SU-DHL-6 (cell line): Measurements from ENCODE around the gene CLCN1.

Experiments
- H2AFZ ChIP-seq: fragments of 200-600 bp; sonication (generic); 2 replicates; pipeline ENCODE4 v1.6.1; 2014; ENCODE audit warnings: low read depth, mild to moderate bottlenecking, moderate library complexity, mixed read lengths, antibody characterized with exemption, low read length; ENCODE audit not compliant: severe bottlenecking
- H3F3A ChIP-seq: fragments of 200-600 bp; shearing (Covaris generic); 2 replicates; pipeline ENCODE4 v1.6.0; 2016; ENCODE audit warnings: antibody characterized with exemption, mild to moderate bottlenecking; ENCODE audit not compliant: insufficient read depth
- H3K27ac ChIP-seq: fragments of 200-600 bp; sonication (generic); 2 replicates; pipeline ENCODE4 v1.5.1; 2016; ENCODE audit warnings: low read depth, mild to moderate bottlenecking, low read length, moderate library complexity, mixed read lengths
- H3K27me3 ChIP-seq: fragments of 200-600 bp; sonication (generic), shearing (Covaris generic); 2 replicates; pipeline ENCODE4 v1.6.0; 2014; ENCODE audit warnings: mild to moderate bottlenecking, low read length
- H3K36me3 ChIP-seq: fragments of 200-600 bp; sonication (generic); 2 replicates; pipeline ENCODE4 v1.6.1; 2014; ENCODE audit warnings: mild to moderate bottlenecking, low read length, mixed read lengths
- H3K4me2 ChIP-seq: fragments of 300-600, 200-600 bp; shearing (Covaris generic), sonication (generic); 2 replicates; pipeline ENCODE4 v1.6.0; 2014; ENCODE audit warnings: low read length, low read depth, mild to moderate bottlenecking; ENCODE audit not compliant: poor library complexity, severe bottlenecking
- H3K4me3 ChIP-seq: fragments of 200-600 bp; sonication (generic); 2 replicates; pipeline ENCODE4 v1.5.1; 2014; ENCODE audit warnings: antibody characterized with exemption, low read length, mild to moderate bottlenecking, mixed read lengths; ENCODE audit not compliant: insufficient read depth, poor library complexity, severe bottlenecking
- H3K79me2 ChIP-seq: fragments of 200-600 bp; sonication (generic); 2 replicates; pipeline ENCODE4 v1.6.1; 2014; ENCODE audit warnings: mild to moderate bottlenecking, low read length, moderate library complexity; ENCODE audit not compliant: insufficient read depth
- H3K9ac ChIP-seq: fragments of 200-600 bp; sonication (generic); 2 replicates; pipeline ENCODE4 v1.7.0; 2014; ENCODE audit warnings: mild to moderate bottlenecking, low read length
- H3K9me2 ChIP-seq: fragments of 200-600 bp; sonication (generic); replicated peaks from 2 replicates; pipeline ENCODE4 v1.6.1; 2014; ENCODE audit warnings: low read length; ENCODE audit not compliant: insufficient read depth
- H3K9me3 ChIP-seq: fragments of 200-600 bp; sonication (generic); 2 replicates; pipeline ENCODE4 v1.6.1; 2014; ENCODE audit warnings: low read length, mixed read lengths; ENCODE audit not compliant: insufficient read depth
- H4K20me1 ChIP-seq: fragments of 200-600 bp; sonication (generic); 2 replicates; pipeline ENCODE4 v1.6.1; 2014; ENCODE audit warnings: low read depth, mild to moderate bottlenecking, antibody characterized with exemption, low read length, moderate library complexity, mixed read lengths
- CTCF ChIP-seq: fragments of 200-600 bp; sonication (generic); IDR thresholded peaks from one replicate; pipeline ENCODE4 v1.5.1; 2017; ENCODE audit warnings: antibody characterized with exemption, mild to moderate bottlenecking, low read length, moderate library complexity; ENCODE audit not compliant: insufficient read depth, poor library complexity, severe bottlenecking
- EZH2phosphoT487 ChIP-seq: fragments of 200-600 bp; sonication (generic), shearing (Covaris generic); conservative IDR thresholded peaks from 2 replicates; pipeline ENCODE4 v1.6.1; 2018; ENCODE audit warnings: mild to moderate bottlenecking, antibody characterized with exemption, low read length, moderate library complexity, mixed read lengths

CLCN1 gene

GRCh38 chr7:143321734-143322133, 5.8 kb downstream of the CLCN1 start:
- Histone ChIP-seq H3K9me2 (no peaks in the 10 kb centered on the region), H3K27me3 (no peaks in the 10 kb centered on the region), H2AFZ (no peak overlapping the region), H3K4me3 (no peak overlapping the region), H3K9me3 (no peaks in the 10 kb centered on the region), H3K4me2 (no peak overlapping the region), H3K9ac (no peak overlapping the region), H3K79me2 (no peaks in the 10 kb centered on the region), H3K36me3 (no peaks in the 10 kb centered on the region), H3K27ac (no peak overlapping the region), H3F3A (no peaks in the 10 kb centered on the region), H4K20me1 (no peaks in the 10 kb centered on the region)
- no peak for TF ChIP-seq EZH2phosphoT487
- no peak for TF ChIP-seq CTCF

- TF ChIP-seq CTCF (no peak), EZH2phosphoT487 (no peak)
- no peaks in the 10 kb centered on the region for H3K79me2 ChIP-seq
- no peaks in the 10 kb centered on the region for H3K36me3 ChIP-seq
- H3K9me2 ChIP-seq = no peaks in the 10 kb centered on the region
- H4K20me1 ChIP-seq = no peaks in the 10 kb centered on the region
- no peak overlapping the region for H3K4me3 ChIP-seq
- no peak overlapping the region for H2AFZ ChIP-seq
- H3K4me2 ChIP-seq = no peak overlapping the region
- H3K27me3 ChIP-seq = no peaks in the 10 kb centered on the region
- H3K27ac ChIP-seq = no peak overlapping the region
- H3F3A ChIP-seq = no peaks in the 10 kb centered on the region
- H3K9me3 ChIP-seq = no peaks in the 10 kb centered on the region
- no peak overlapping the region for H3K9ac ChIP-seq
Measured at GRCh38 chr7:143322760-143323633, 7.1 kb downstream of the CLCN1 start.

GRCh38 chr7:143323653-143324052, 7.7 kb downstream of the CLCN1 start:
- TF ChIP-seq CTCF (no peak), EZH2phosphoT487 (no peak)
- H2AFZ ChIP-seq = no peak overlapping the region
- H3K36me3 ChIP-seq = no peaks in the 10 kb centered on the region
- no peaks in the 10 kb centered on the region for H3K27me3 ChIP-seq
- H4K20me1 ChIP-seq = no peaks in the 10 kb centered on the region
- no peaks in the 10 kb centered on the region for H3K9me2 ChIP-seq
- H3K4me2 ChIP-seq = no peak overlapping the region
- H3K79me2 ChIP-seq = no peaks in the 10 kb centered on the region
- H3F3A ChIP-seq = no peaks in the 10 kb centered on the region
- no peaks in the 10 kb centered on the region for H3K9me3 ChIP-seq
- H3K27ac ChIP-seq = no peak overlapping the region
- no peak overlapping the region for H3K4me3 ChIP-seq
- H3K9ac ChIP-seq = no peak overlapping the region
